Body of pancreas (tissue), 4 donors: Measurements from ENCODE around the gene STARD8. TPM values are rescaled to one million over a fixed set of nuclear protein-coding genes. Genes with fewer than 3 reads are reported as not detected.

Experiments used
- ATAC-seq: fragments of 150-250 bp; one replicate; pipeline ENCODE4 v1.9.1; 2016
- DNase-seq, 4 donors: peaks; one replicate each; pipeline ENCODE4 v3.0.0-alpha.2; 2019
- H3K27ac ChIP-seq, 4 donors: fragments of 200-600 bp; sonication (generic); 1 replicate in 3 of 4; 2 replicates in 1 of 4; pipeline versions ENCODE4 v1.5.1 to v1.6.1; 2016 to 2019; ENCODE audit warnings: mild to moderate bottlenecking in 1 of 4, mixed read lengths in 1 of 4, moderate library complexity in 1 of 4
- H3K27me3 ChIP-seq, 2 donors: fragments of 200-600 bp; sonication (generic); one replicate each; pipeline ENCODE4 v1.6.0; 2016; ENCODE audit warnings: mild to moderate bottlenecking in 1 of 2
- H3K36me3 ChIP-seq, 2 donors: fragments of 200-600 bp; sonication (generic); replicated peaks in 1 of 2; 2 replicates each; pipeline ENCODE4 v1.5.1; 2016; ENCODE audit warnings: low read depth in 2 of 2; ENCODE audit not compliant: insufficient read depth in 1 of 2
- H3K4me1 ChIP-seq: fragments of 200-600 bp; sonication (generic); one replicate; pipeline ENCODE4 v1.6.0; 2016
- H3K4me3 ChIP-seq, 2 donors: fragments of 200-600 bp; sonication (generic); 1 replicate in 1 of 2; 2 replicates in 1 of 2; pipeline ENCODE4 v1.5.1; 2016 to 2019
- H3K9me3 ChIP-seq, 3 donors: fragments of 200-600 bp; sonication (generic); 1 replicate in 2 of 3; 2 replicates in 1 of 3; pipeline ENCODE4 v1.5.1; 2016
- POLR2A ChIP-seq, 3 donors: fragments of 450-650 bp; IDR thresholded peaks; one replicate each; pipeline ENCODE4 v1.6.1; 2016; ENCODE audit warnings: antibody characterized with exemption in 3 of 3, mild to moderate bottlenecking in 2 of 3
- WGBS, 2 donors: methylation state at CpG; one replicate each; pipeline ENCODE4 v1.1.5; 2017; 5-methylcytosine and 5-hydroxymethylcytosine counted together
- intact Hi-C: fragments of 100-400 bp; cut with DNase I; formaldehyde crosslinking; loops from one replicate; pipeline ENCODE4 v1.15.1; 2023
- total RNA-seq, 2 donors: library from RNA; depleted of rRNA; stranded (reverse); fragments of >200 nt; gene quantifications; one replicate each; pipeline ENCODE4 v1.1.0, GENCODE V29; 2016
- TF ChIP-seq, protein P1 (sequence below), 7 experiments: fragments of 450-650 bp in 4 of 7; fragments of 200-600 bp in 3 of 7; sonication (generic) in 3 of 7; IDR thresholded peaks; one replicate each; pipeline ENCODE4 v1.5.1; 2016 to 2019; ENCODE audit warnings: antibody characterized with exemption in 7 of 7

STARD8 gene
- total RNA-seq, 2 donors from 2014 or later = 6.0 to 9.6 TPM

DNA sequence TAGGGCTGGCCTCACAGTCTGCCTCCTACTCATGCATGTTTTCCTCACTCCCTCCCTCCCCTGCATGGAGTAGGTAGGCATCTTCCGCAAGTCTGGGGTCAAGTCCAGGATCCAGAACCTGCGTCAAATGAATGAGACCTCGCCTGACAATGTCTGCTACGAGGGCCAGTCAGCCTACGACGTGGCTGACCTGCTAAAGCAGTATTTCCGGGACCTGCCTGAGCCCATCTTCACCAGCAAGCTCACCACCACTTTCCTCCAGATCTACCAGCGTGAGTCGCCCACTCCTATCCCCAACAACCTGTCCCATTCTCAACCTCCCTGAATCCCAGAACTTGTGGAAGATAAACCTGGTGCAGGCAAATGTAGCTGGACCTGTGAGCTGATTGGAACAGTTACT lies 73.4 kb downstream of the STARD8 start:
- no peaks in the 10 kb centered on the region for H3K27me3 ChIP-seq
- intact Hi-C loops = no loop called here
- TF ChIP-seq, protein P1, sequence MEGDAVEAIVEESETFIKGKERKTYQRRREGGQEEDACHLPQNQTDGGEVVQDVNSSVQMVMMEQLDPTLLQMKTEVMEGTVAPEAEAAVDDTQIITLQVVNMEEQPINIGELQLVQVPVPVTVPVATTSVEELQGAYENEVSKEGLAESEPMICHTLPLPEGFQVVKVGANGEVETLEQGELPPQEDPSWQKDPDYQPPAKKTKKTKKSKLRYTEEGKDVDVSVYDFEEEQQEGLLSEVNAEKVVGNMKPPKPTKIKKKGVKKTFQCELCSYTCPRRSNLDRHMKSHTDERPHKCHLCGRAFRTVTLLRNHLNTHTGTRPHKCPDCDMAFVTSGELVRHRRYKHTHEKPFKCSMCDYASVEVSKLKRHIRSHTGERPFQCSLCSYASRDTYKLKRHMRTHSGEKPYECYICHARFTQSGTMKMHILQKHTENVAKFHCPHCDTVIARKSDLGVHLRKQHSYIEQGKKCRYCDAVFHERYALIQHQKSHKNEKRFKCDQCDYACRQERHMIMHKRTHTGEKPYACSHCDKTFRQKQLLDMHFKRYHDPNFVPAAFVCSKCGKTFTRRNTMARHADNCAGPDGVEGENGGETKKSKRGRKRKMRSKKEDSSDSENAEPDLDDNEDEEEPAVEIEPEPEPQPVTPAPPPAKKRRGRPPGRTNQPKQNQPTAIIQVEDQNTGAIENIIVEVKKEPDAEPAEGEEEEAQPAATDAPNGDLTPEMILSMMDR (IDR thresholded peaks at IDR 0.05) = no peak
- no peak for TF ChIP-seq POLR2A (IDR thresholded peaks at IDR 0.05)
- no peak overlapping the region for H3K27ac ChIP-seq
- no peaks in the 10 kb centered on the region for H3K36me3 ChIP-seq
- ATAC-seq = no peak
- no peaks in the 10 kb centered on the region for H3K4me1 ChIP-seq
- H3K9me3 ChIP-seq = no peaks in the 10 kb centered on the region
- 92 to 93% methylated on average over 3 to 9 of the region's 9 CpGs for WGBS, 2 donors
- peak in 1 of 4 donors; percentile 3 for DNase-seq
- no peak overlapping the region for H3K4me3 ChIP-seq

DNA sequence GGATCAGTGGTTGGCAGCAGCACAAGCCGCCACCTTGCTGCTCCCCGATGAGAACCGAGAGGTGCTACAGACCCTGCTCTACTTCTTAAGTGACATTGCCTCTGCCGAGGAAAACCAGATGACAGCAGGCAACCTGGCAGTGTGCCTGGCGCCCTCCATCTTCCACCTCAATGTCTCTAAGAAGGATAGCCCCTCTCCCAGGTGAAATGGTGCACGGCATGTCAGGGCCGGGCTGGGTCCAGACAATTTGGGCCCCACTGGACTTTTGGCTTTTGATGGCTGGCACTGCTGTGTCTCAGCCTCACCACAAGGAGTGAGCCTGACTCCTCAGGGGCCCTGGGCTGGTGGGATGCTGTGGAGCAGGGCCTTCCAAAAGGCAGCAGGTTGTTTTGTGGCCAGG lies 74.1 kb downstream of the STARD8 start:
- 74% methylated on average over 4 of the region's 7 CpGs; no CpG with 5 or more reads in 1 of the 2 donors for WGBS, 2 donors
- TF ChIP-seq POLR2A (IDR thresholded peaks at IDR 0.05) = no peak
- TF ChIP-seq, protein P1 (IDR thresholded peaks at IDR 0.05) = no peak
- intact Hi-C loops = no loop called here
- H3K27ac ChIP-seq = no peak overlapping the region
- ATAC-seq = no peak
- H3K27me3 ChIP-seq = no peaks in the 10 kb centered on the region
- no peaks in the 10 kb centered on the region for H3K36me3 ChIP-seq
- H3K4me3 ChIP-seq = no peak overlapping the region
- no peaks in the 10 kb centered on the region for H3K4me1 ChIP-seq
- no peaks in the 10 kb centered on the region for H3K9me3 ChIP-seq
- DNase-seq = peak in 1 of 4 donors; percentile 10

DNA sequence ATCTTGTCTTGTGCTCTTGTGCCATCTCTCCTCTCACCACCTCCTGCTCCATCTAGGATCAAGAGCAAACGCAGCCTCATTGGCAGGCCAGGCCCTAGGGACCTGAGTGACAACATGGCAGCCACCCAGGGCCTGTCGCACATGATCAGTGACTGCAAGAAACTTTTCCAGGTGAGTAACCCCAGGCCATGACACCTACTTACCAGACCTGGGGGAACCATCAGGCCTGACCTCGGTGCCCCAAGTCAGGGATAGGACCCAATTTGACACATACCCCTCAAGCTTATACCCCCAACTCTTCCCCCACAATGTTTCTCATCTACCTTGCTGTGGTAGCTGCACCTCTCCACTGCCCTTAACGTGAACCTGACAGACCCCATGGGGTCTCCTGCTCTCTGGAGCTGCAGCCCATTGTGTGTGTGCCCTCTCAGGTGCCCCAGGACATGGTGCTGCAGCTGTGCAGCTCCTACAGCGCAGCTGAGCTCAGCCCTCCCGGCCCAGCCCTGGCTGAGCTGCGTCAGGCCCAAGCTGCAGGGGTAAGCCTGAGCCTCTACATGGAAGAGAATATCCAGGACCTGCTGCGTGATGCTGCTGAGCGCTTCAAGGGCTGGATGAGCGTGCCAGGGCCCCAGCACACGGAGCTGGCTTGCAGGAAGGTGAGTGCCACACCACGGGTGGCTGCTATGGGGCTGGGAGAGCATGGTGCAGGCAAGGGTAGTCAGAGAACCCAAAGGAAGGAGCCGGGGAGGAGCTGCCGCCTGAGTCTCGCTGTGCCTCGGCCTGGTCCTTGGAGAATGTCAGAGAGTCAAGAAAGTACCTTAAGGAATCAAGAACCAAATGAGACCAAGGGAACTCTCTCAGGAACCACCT lies 74.8 kb downstream of the STARD8 start:
- DNase-seq = peak in 1 of 4 donors; percentile 6
- no peak overlapping the region for H3K27ac ChIP-seq
- TF ChIP-seq, protein P1 (IDR thresholded peaks at IDR 0.05) = no peak
- no peak for TF ChIP-seq POLR2A (IDR thresholded peaks at IDR 0.05)
- 90 to 92% methylated on average over 2 to 11 of the region's 16 CpGs for WGBS, 2 donors
- no peak for ATAC-seq
- H3K4me1 ChIP-seq = no peaks in the 10 kb centered on the region
- no peaks in the 10 kb centered on the region for H3K9me3 ChIP-seq
- no peak overlapping the region for H3K4me3 ChIP-seq
- H3K27me3 ChIP-seq = no peaks in the 10 kb centered on the region
- no peaks in the 10 kb centered on the region for H3K36me3 ChIP-seq
- intact Hi-C loops = no loop called here

DNA sequence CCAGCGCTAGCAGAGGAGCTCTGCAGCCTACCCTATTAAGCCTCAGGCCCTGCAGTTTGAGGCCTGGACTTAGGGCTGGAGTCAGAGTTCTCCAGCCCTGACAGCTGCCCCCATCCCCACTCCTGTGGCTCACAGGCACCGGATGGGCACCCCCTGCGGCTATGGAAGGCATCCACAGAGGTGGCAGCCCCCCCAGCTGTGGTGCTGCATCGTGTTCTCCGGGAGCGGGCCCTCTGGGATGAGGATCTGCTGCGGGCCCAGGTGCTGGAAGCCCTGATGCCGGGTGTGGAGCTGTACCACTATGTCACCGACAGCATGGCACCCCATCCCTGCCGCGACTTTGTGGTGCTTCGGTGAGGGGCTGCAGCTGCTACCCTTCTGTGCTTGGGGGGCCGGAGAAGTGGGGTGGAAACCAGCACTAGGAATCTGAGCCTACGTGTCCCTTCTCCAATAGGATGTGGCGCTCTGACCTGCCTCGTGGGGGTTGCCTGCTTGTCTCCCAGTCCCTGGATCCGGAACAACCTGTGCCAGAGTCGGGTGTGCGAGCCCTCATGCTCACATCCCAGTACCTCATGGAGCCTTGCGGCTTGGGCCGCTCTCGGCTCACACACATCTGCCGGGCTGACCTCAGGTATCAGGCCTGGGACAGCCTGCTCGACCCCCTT lies 76.2 kb downstream of the STARD8 start:
- TF ChIP-seq, protein P1 (IDR thresholded peaks at IDR 0.05) = no peak
- TF ChIP-seq POLR2A (IDR thresholded peaks at IDR 0.05) = no peak
- no peak overlapping the region for H3K4me3 ChIP-seq
- H3K9me3 ChIP-seq = no peaks in the 10 kb centered on the region
- peak in 1 of 4 donors; percentile 8 for DNase-seq
- no peak for ATAC-seq
- H3K27me3 ChIP-seq = no peaks in the 10 kb centered on the region
- H3K36me3 ChIP-seq = no peaks in the 10 kb centered on the region
- no peak overlapping the region for H3K27ac ChIP-seq
- WGBS, 2 donors = 90% methylated on average over 21 of the region's 24 CpGs; no CpG with 5 or more reads in 1 of the 2 donors
- no peaks in the 10 kb centered on the region for H3K4me1 ChIP-seq
- intact Hi-C loops = no loop called here
